Natural killer cell treated with Interleukin-12 subunit alpha and Interleukin-12 subunit beta and Interleukin-15 and Interleukin-18, amount 100 ng/mL, for 72 hours (primary cell): ENCODE measurements around the gene ZNF592. TPM values are rescaled to one million over a fixed set of nuclear protein-coding genes. Genes with fewer than 3 reads are reported as not detected.

ENCODE experiments used
- ATAC-seq, 2 donors: fragments of 150-1000 bp; cut with Tn5 transposase in 1 of 2; sonication (Bioruptor Pico), chemical (Tn5 transposase) in 1 of 2; 2 replicates each; pipeline ENCODE4 v1.10.0; 2021
- DNase-seq: peaks from one replicate; pipeline ENCODE4 v3.0.0; 2022; ENCODE audit warnings: low spot score
- H3K27ac Mint-ChIP-seq, 2 donors: 1 replicate in 1 of 2; 2 replicates in 1 of 2; pipeline ENCODE4 v1.8.0; 2022; ENCODE audit warnings: mixed read lengths in 2 of 2, mild to moderate bottlenecking in 1 of 2, moderate library complexity in 1 of 2
- H3K27me3 Mint-ChIP-seq, 2 donors: 1 replicate in 1 of 2; 2 replicates in 1 of 2; pipeline ENCODE4 v1.8.0; 2022; ENCODE audit warnings: mixed read lengths in 2 of 2
- H3K36me3 Mint-ChIP-seq: one replicate; pipeline ENCODE4 v1.8.0; 2022; ENCODE audit warnings: mixed read lengths
- H3K4me1 Mint-ChIP-seq, 2 donors: 1 replicate in 1 of 2; 2 replicates in 1 of 2; pipeline ENCODE4 v1.8.0; 2022; ENCODE audit warnings: low read depth in 2 of 2, mixed read lengths in 2 of 2, mild to moderate bottlenecking in 1 of 2
- H3K4me3 Mint-ChIP-seq: one replicate; pipeline ENCODE4 v1.8.0; 2022; ENCODE audit warnings: mixed read lengths
- H3K9me3 Mint-ChIP-seq: 2 replicates; pipeline ENCODE4 v1.8.0; 2022; ENCODE audit warnings: mixed read lengths
- total RNA-seq, 2 donors: library from RNA; stranded (reverse); gene quantifications; one replicate each; pipeline ENCODE4 v1.2.3, GENCODE V29; 2022

Gene ZNF592
- total RNA-seq, 2 donors from 2014 or later: 23.7 to 41.3 TPM

DNA sequence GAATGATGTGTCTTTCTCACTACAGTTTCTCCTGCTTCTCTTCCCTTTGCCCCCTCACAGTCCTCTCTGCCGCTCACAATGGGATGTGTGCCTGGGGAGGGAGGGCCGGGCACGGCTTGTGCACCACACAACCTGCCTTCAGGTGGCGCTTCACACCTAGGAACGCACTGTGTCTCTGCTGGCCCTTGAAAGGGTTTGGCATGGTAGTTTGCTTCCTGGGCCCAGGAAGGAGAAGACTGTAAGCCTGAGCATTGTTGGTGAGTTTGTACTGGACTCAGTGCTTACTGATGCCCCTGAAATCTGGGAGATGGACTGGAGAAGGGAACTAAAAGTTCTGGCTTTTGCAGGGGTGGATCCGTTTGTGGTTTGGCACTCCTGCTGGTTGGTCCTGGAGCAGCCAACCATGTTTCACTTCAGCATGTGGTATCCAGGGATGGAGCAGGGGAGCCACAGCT is 78.0 kb downstream of the ZNF592 start:
- Mint-ChIP-seq H3K27me3 (peaks cover 0 to 9% of the 10 kb centered on the region in 2 donors), H3K4me1 (no peaks in the 10 kb centered on the region), H3K27ac (no peak overlapping the region), H3K4me3 (no peak overlapping the region), H3K36me3 (no peaks in the 10 kb centered on the region), H3K9me3 (no peaks in the 10 kb centered on the region)
- DNase-seq: no peak
- no peak for ATAC-seq

DNA sequence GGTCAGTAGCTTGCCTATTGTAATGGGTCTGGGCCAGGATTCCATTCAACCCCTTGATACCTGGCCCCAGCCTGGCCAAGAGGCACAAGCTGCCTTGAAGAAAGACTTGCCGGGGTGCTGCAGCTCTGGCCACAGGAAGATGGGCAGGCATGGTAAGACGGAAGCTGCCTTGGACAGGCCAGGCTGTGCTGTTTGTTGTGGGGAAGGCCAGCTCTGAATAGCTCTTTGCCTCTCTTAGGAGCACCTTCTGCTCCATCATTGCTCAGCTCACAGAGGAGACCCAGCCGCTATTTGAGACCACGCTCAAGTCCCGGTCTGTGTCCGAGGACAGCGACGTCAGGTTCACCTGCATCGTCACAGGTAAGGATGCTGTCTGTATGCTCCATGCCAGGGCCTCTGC is 78.9 kb downstream of the ZNF592 start:
- H3K36me3 Mint-ChIP-seq: no peaks in the 10 kb centered on the region
- no peaks in the 10 kb centered on the region for H3K9me3 Mint-ChIP-seq
- H3K4me1 Mint-ChIP-seq: no peaks in the 10 kb centered on the region
- DNase-seq (no peak), ATAC-seq (peak; percentile 21 to 37)
- peaks cover under 1 to 12% of the 10 kb centered on the region in 2 donors for H3K27me3 Mint-ChIP-seq
- H3K4me3 Mint-ChIP-seq: no peak overlapping the region
- no peak overlapping the region for H3K27ac Mint-ChIP-seq

- Mint-ChIP-seq H3K27ac (no peak overlapping the region), H3K4me1 (no peaks in the 10 kb centered on the region), H3K36me3 (no peaks in the 10 kb centered on the region), H3K27me3 (peaks cover 4 to 12% of the 10 kb centered on the region in 2 donors), H3K9me3 (no peaks in the 10 kb centered on the region), H3K4me3 (no peak overlapping the region)
- no peak for DNase-seq
- no peak for ATAC-seq
These were observed 79.9 kb downstream of the ZNF592 start for GRCh38 chr15:84828086-84828908.

- no peaks in the 10 kb centered on the region for H3K9me3 Mint-ChIP-seq
These were observed 81.0 kb downstream of the ZNF592 start for GRCh38 chr15:84829428-84829827.

GRCh38 chr15:84830036-84830435 is 81.6 kb downstream of the ZNF592 start:
- H3K4me3 Mint-ChIP-seq: no peak overlapping the region
- H3K4me1 Mint-ChIP-seq: no peaks in the 10 kb centered on the region
- H3K27ac Mint-ChIP-seq: no peak overlapping the region
- no peaks in the 10 kb centered on the region for H3K36me3 Mint-ChIP-seq
- DNase-seq: no peak
- ATAC-seq: no peak
- H3K9me3 Mint-ChIP-seq: no peaks in the 10 kb centered on the region
- H3K27me3 Mint-ChIP-seq: peaks cover 4 to 12% of the 10 kb centered on the region in 2 donors

More at GRCh38 chr15:84829428-84829827, 81.0 kb downstream of the ZNF592 start:
- no peaks in the 10 kb centered on the region for H3K36me3 Mint-ChIP-seq
- H3K27me3 Mint-ChIP-seq: peaks cover 4 to 12% of the 10 kb centered on the region in 2 donors
- no peaks in the 10 kb centered on the region for H3K4me1 Mint-ChIP-seq
- H3K4me3 Mint-ChIP-seq: no peak overlapping the region
- ATAC-seq (no peak), DNase-seq (no peak)
- H3K27ac Mint-ChIP-seq: no peak overlapping the region

- H3K36me3 Mint-ChIP-seq: no peaks in the 10 kb centered on the region
- no peaks in the 10 kb centered on the region for H3K4me1 Mint-ChIP-seq
- DNase-seq: no peak
- H3K27me3 Mint-ChIP-seq: peaks cover 7 to 18% of the 10 kb centered on the region in 2 donors
- H3K4me3 Mint-ChIP-seq: no peak overlapping the region
- H3K27ac Mint-ChIP-seq: no peak overlapping the region
- no peak for ATAC-seq
- no peaks in the 10 kb centered on the region for H3K9me3 Mint-ChIP-seq
These were observed 82.6 kb downstream of the ZNF592 start for GRCh38 chr15:84831028-84831427.

DNA sequence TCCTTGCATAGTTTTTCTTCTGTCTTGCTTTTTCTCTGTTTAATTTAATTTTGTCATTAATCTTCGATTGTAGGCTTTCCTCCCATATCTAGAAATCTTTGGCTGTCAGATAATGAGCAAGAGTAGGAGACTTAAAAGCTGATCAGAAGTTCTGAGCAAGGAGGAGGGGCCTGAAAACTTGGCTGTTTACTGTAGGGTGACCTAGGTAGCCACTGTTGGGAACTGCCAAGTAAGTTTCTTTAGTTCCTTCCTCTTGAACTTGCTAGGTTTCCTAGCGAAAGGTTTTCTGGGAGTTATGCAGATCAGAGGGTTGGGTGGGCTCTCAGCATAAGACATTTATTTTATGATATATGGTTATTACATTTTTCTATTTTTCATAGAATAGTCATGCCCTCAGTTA is 83.2 kb downstream of the ZNF592 start:
- Mint-ChIP-seq H3K27ac (no peak overlapping the region), H3K4me3 (no peak overlapping the region), H3K4me1 (no peaks in the 10 kb centered on the region), H3K27me3 (peaks cover 7 to 24% of the 10 kb centered on the region in 2 donors), H3K9me3 (no peaks in the 10 kb centered on the region), H3K36me3 (no peaks in the 10 kb centered on the region)
- DNase-seq (no peak), ATAC-seq (no peak)

GRCh38 chr15:84832448-84833040 is 84.2 kb downstream of the ZNF592 start:
- Mint-ChIP-seq H3K4me3 (no peak overlapping the region), H3K36me3 (no peaks in the 10 kb centered on the region), H3K27ac (no peak overlapping the region), H3K27me3 (peaks cover 7 to 30% of the 10 kb centered on the region in 2 donors), H3K9me3 (no peaks in the 10 kb centered on the region), H3K4me1 (no peaks in the 10 kb centered on the region)
- DNase-seq (no peak), ATAC-seq (no peak)

DNA sequence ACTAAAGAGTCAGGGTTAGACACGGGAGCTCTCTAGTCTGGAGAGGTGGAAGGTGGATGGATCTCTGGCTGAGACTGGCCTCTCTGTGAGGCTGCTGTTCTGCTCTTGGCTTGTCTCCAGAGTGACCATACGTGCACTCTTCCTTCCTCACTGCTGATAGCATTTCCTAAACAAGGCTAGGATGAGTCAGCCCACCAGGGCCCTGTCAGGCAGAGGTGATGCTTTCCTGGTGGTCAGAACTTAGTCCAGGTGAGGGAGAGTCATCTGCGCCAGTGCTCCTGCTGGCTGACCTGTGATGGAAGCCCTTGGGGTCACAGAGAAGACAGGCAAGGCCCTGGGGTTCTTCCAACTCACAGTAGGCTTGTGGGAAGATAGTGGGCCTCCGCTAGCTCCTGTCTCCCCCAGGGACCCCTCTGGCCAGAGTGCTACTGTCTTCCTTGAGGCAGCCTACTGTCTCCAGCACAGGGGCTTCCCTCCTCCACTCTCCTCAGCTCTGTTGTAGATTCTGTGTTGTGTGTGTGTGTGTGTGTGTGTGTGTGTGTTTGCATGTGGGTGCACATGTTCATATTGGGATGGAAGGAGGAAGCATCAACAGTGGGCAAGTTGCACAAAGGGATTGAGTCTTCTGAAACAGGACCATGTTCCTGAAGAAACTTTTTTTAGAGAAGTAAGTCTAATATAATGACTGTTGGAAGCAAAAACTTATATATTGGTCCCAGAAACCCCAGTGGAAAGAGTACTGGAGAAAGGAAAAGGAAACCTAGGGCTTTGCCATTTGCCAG is 85.2 kb downstream of the ZNF592 start:
- H3K4me1 Mint-ChIP-seq: no peaks in the 10 kb centered on the region
- H3K4me3 Mint-ChIP-seq: no peak overlapping the region
- H3K9me3 Mint-ChIP-seq: no peaks in the 10 kb centered on the region
- no peak overlapping the region for H3K27ac Mint-ChIP-seq
- H3K27me3 Mint-ChIP-seq: peaks cover 7 to 30% of the 10 kb centered on the region in 2 donors
- ATAC-seq: peak in 1 of 2 donors; percentile 24
- DNase-seq: no peak
- H3K36me3 Mint-ChIP-seq: no peaks in the 10 kb centered on the region

DNA sequence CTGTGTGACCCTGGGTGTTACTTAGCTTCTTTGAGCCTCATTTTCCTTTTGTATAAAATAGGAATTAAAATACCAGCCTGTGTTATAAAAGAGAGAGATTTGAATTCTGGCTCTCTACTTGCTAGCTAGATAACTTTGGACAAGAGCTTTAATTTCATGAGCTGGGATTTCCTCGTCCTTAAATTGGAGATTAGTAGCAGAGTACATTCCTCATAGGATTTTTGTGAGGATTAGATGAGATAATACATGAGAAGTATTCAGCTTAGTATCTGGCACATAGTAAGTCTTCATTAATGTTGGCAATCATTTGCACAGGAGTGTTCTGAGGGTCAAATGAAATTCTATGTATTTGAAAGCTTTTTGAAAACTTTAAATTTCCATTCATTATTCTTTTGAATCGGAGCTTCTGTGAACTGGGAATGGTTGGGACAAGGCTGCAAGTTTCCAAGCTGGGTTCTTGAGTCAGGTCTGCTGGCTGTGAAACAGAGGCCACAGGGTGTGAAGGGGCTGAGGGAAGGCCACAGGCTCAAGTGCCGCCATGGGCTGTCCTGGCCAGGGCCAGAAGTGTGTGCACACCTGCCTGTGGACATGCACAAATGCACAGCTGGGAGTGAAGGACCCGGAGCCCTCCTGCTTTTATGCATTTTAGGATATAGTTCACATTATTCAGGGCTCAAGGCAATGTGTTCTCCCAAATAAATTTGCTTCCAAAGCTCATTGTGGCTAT is 86.0 kb downstream of the ZNF592 start:
- no peaks in the 10 kb centered on the region for H3K36me3 Mint-ChIP-seq
- DNase-seq (no peak), ATAC-seq (no peak)
- no peaks in the 10 kb centered on the region for H3K9me3 Mint-ChIP-seq
- H3K4me1 Mint-ChIP-seq: no peaks in the 10 kb centered on the region
- peaks cover 7 to 30% of the 10 kb centered on the region in 2 donors for H3K27me3 Mint-ChIP-seq
- no peak overlapping the region for H3K27ac Mint-ChIP-seq
- no peak overlapping the region for H3K4me3 Mint-ChIP-seq

DNA sequence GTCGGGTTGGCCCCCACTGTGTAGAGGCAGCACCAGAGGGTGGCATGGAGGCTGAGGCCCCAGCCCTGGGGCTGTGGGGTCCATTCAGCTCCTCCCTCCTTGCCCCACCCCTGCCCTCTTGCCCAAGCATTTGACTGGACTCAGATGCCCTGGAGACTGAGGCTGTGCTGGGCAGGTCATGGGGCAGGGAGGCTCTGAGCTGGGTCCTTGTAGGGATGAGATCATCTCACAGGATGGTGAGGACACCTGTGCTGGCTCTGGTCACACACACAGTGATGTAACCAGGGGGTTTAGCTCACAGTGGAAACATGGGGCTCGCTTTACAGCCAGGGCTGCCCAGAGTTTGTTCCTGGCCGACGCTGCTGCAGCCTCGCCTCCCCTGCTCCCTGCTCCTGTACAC is 86.6 kb downstream of the ZNF592 start:
- DNase-seq (no peak), ATAC-seq (no peak)
- H3K27ac Mint-ChIP-seq: no peak overlapping the region
- H3K4me3 Mint-ChIP-seq: no peak overlapping the region
- H3K4me1 Mint-ChIP-seq: no peaks in the 10 kb centered on the region
- peaks cover 7 to 29% of the 10 kb centered on the region in 2 donors for H3K27me3 Mint-ChIP-seq
- no peaks in the 10 kb centered on the region for H3K9me3 Mint-ChIP-seq
- H3K36me3 Mint-ChIP-seq: no peaks in the 10 kb centered on the region

DNA sequence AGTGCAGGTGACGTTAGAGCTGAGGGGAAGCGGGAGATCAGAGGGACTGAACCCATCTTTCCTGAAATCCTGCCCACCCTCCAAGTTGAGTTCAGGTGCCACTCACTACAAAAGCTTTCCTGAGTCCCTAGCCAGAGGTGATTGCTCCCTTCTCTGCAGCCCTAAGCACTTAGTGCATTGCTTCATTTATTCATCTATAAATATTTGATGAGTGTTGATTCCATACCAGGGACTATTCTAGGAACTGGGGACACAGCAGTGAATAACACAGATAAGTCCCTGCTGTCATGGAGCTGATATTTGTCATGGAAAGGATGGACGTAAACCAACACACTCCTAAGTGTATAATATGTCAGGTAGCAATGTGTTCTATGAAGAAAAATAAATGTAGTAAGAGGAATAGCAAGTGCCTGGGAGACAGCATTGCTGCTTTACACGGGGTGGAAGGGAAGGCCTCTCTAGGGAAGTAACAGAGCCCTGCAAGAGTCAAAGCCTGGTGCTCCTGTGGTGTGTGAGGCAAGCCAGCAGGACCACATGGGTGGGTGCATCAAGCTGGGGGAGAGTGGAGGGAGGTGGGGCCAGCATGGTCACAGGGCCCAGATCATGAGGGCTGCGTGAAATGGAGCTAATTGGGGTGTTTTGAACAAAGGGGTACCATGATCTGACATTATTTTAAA is 87.4 kb downstream of the ZNF592 start:
- Mint-ChIP-seq H3K36me3 (no peaks in the 10 kb centered on the region), H3K4me3 (no peak overlapping the region), H3K9me3 (no peaks in the 10 kb centered on the region), H3K27me3 (peaks cover 7 to 24% of the 10 kb centered on the region in 2 donors), H3K27ac (no peak overlapping the region), H3K4me1 (no peaks in the 10 kb centered on the region)
- ATAC-seq (no peak), DNase-seq (no peak)

DNA sequence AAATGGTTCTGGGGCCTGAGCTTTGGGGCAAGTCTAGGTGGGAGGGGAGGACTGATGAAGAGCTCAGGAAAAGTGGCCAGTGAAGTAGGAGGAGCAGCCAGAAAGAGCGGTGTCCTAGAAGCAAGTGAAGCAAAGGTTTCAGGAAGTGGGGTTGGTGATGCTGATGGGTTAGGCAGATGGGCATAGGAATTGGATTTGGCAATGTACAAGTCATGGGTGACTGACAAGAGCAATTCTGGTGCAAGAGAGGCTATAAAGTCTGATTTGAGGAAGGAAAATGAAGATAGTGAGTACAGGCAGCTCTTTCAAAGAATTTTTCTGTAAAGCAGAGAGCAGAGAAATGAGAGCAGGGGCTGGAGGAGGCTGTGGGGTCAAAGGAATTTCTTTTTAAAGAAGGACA is 88.5 kb downstream of the ZNF592 start:
- Mint-ChIP-seq H3K27me3 (peaks cover 7 to 18% of the 10 kb centered on the region in 2 donors), H3K36me3 (no peaks in the 10 kb centered on the region), H3K4me3 (no peak overlapping the region), H3K27ac (no peak overlapping the region), H3K9me3 (no peaks in the 10 kb centered on the region), H3K4me1 (no peaks in the 10 kb centered on the region)
- no peak for DNase-seq
- ATAC-seq: no peak
